K562 (cell line): Measurements from ENCODE around the gene PTH2. TPM values are rescaled to one million over a fixed set of nuclear protein-coding genes. Genes with fewer than 3 reads are reported as not detected.

Experiments used
- CBX8 ChIP-seq: fragments of 200-600 bp; sonication (generic); IDR thresholded peaks from 2 replicates; pipeline ENCODE4 v1.6.1; 2012; ENCODE audit warnings: borderline replicate concordance, mixed run types, low read depth, mild to moderate bottlenecking, moderate library complexity, mixed read lengths, low read length, control low read depth, inconsistent platforms; ENCODE audit not compliant: poor library complexity, severe bottlenecking; ENCODE audit errors: extremely low read depth
- ETV6 ChIP-seq, 3 experiments: fragments of 150-350 bp in 1 of 3; sonication (generic) in 1 of 3; formaldehyde crosslinking in 1 of 3; IDR thresholded peaks; 2 replicates each; pipeline versions ENCODE4 v1.6.1 to v1.8.0; 2014 to 2022; ENCODE audit warnings: borderline replicate concordance in 2 of 3, low read depth in 2 of 3, antibody characterized with exemption in 1 of 3, low read length in 1 of 3, mild to moderate bottlenecking in 1 of 3, missing genetic modification reagents in 1 of 3
- POLR2AphosphoS2 ChIP-seq: IDR thresholded peaks from 2 replicates; pipeline ENCODE4 v1.6.1; 2012; ENCODE audit warnings: low read length, improper control_type of control experiment
- PRDM10 ChIP-seq: fragments of 450-650 bp; IDR thresholded peaks from 2 replicates; pipeline ENCODE4 v1.6.1; 2018; ENCODE audit not compliant: partially characterized antibody
- SMAD4 ChIP-seq: fragments of 250-450 bp; sonication (Bioruptor Pico); conservative IDR thresholded peaks from 2 replicates; pipeline ENCODE4 v1.8.0; 2021; ENCODE audit warnings: inconsistent platforms, mild to moderate bottlenecking, moderate library complexity
- STAT6 ChIP-seq: sonication (generic); formaldehyde crosslinking; IDR thresholded peaks from 2 replicates; pipeline ENCODE4 v1.8.1; 2023; ENCODE audit warnings: mild to moderate bottlenecking, missing genetic modification reagents
- TAF9B ChIP-seq: fragments of 450-650 bp; IDR thresholded peaks from 2 replicates; pipeline ENCODE4 v1.6.1; 2018; ENCODE audit warnings: mild to moderate bottlenecking; ENCODE audit not compliant: partially characterized antibody
- THAP7 ChIP-seq: fragments of 250-450 bp; sonication (Bioruptor Pico); IDR thresholded peaks from 2 replicates; pipeline ENCODE4 v1.5.0; 2021
- ZNF347 ChIP-seq: fragments of 450-650 bp; formaldehyde crosslinking; IDR thresholded peaks from 2 replicates; pipeline ENCODE4 v1.4.0; 2020; ENCODE audit warnings: low read depth, mild to moderate bottlenecking, moderate library complexity
- ZNF609 ChIP-seq: sonication (generic); formaldehyde crosslinking; IDR thresholded peaks from 2 replicates; pipeline ENCODE4 v1.8.1; 2023; ENCODE audit warnings: missing genetic modification reagents, mild to moderate bottlenecking, borderline replicate concordance
- ZSCAN32 ChIP-seq: fragments of 450-650 bp; formaldehyde crosslinking; IDR thresholded peaks from 2 replicates; pipeline ENCODE4 v1.4.0; 2020; ENCODE audit warnings: mild to moderate bottlenecking, moderate library complexity
- polyA plus RNA-seq, 8 experiments: library from polyadenylated mRNA; depleted of rRNA in 4 of 8; stranded (reverse) in 5 of 8; unstranded in 3 of 8; fragments of >200 nt; fragmentation: Nextera tagmentation in 2 of 8; fragmentation: Illumina TruSeq in 1 of 8; extraction: Ambion mirVana in 2 of 8; extraction: Trizol in 1 of 8; gene quantifications; 2 replicates each; pipeline versions ENCODE4 v1.2.1 to v1.2.3, GENCODE V29; 2011 to 2014; ENCODE audit warnings: inconsistent platforms in 1 of 8, missing spikeins in 1 of 8
- total RNA-seq, 7 experiments: library from RNA; depleted of rRNA in 6 of 7; stranded (reverse); fragments of >200 nt in 6 of 7; fragmentation: Illumina TruSeq in 2 of 7; extraction: Trizol in 2 of 7; gene quantifications; 2 replicates each; pipeline versions ENCODE4 v1.2.1 to v1.2.3, GENCODE V29; 2011 to 2021; ENCODE audit warnings: low replicate concordance in 1 of 7

Gene PTH2
- total and polyA plus RNA-seq, 9 of the 15 experiments (the other 6 are each of a cell fraction or from before 2014, with no cell fraction given), result 1.3 TPM; not detected in 8

GRCh38 chr19:49453013-49453756 lies 29.9 kb upstream of the PTH2 start, which contains the start of gene ALDH16A1 (continued):
- TF ChIP-seq ZNF609 (CRISPR knock-in tag), result no peak
- TF ChIP-seq PRDM10, result peak; percentile 46
- no peak for TF ChIP-seq ETV6 (IDR thresholded peaks at IDR 0.05; ENCODE audit: borderline replicate concordance in 1 of 2, low read depth in 2 of 2, low read length in 1 of 2)
- TF ChIP-seq ETV6 (CRISPR knock-in tag; IDR thresholded peaks at IDR 0.05; ENCODE audit: borderline replicate concordance), result no peak
- TF ChIP-seq ZSCAN32 (CRISPR knock-in tag), result no peak
- peak; percentile 37; the same call in 1 of the 2 replicates for TF ChIP-seq THAP7 (CRISPR knock-in tag)
- TF ChIP-seq CBX8, result no peak
- peak; percentile 88; the same call in 1 of the 2 replicates for TF ChIP-seq POLR2AphosphoS2
- no peak for TF ChIP-seq SMAD4 (CRISPR knock-in tag)
- TF ChIP-seq STAT6 (CRISPR knock-in tag), result no peak
- peak; percentile 89 for TF ChIP-seq TAF9B
- no peak for TF ChIP-seq ZNF347 (CRISPR knock-in tag)
